Caco-2 (cell line): Measurements from ENCODE around the gene NACA2. TPM values are rescaled to one million over a fixed set of nuclear protein-coding genes. Genes with fewer than 3 reads are reported as not detected.
"Not testable (repeated sequence)": the region's sequence is repeated elsewhere in the genome, so short reads cannot be mapped to it uniquely, and the experiment has no call there.

Experiments used
- BruUV-seq: library from RNA; stranded (reverse); fragments of 400-500 nt; replicated peaks from 2 replicates; lab custom pipeline; 2021; lab: Mats Ljungman, UMichigan
- CTCF ChIA-PET: fragments of 300-600 bp; sonication (Branson Sonifier 250); formaldehyde crosslinking; loops from one replicate; lab custom pipeline; 2022; ENCODE audit warnings: antibody characterized with exemption; lab: Charles Lee
- POLR2A ChIA-PET: fragments of 300-600 bp; sonication (Branson Sonifier 250); formaldehyde crosslinking; loops from one replicate; lab custom pipeline; 2022; ENCODE audit warnings: antibody characterized with exemption; lab: Charles Lee
- DNase-seq, 2 experiments: peaks; one replicate each; pipeline versions ENCODE4 v3.0.0 to v3.0.0-alpha.2; 2020 to 2022
- H3K27me3 ChIP-seq: replicated peaks from 2 replicates; pipeline ENCODE4 v1.6.0; 2011; ENCODE audit warnings: low read length; ENCODE audit not compliant: control insufficient read depth, insufficient read depth
- H3K36me3 ChIP-seq: 2 replicates; pipeline ENCODE4 v1.5.1; 2011; ENCODE audit warnings: low read length; ENCODE audit not compliant: control insufficient read depth, insufficient read depth
- H3K4me1 ChIP-seq: fragments of 250-450 bp; sonication (Bioruptor Pico); 2 replicates; pipeline ENCODE4 v1.5.1; 2020; ENCODE audit warnings: mild to moderate bottlenecking
- H3K4me3 ChIP-seq: 2 replicates; pipeline ENCODE4 v1.5.1; 2011; ENCODE audit warnings: low read depth, mild to moderate bottlenecking, control low read depth, low read length
- H3K9me3 ChIP-seq: fragments of 250-450 bp; sonication (Bioruptor Pico); 2 replicates; pipeline ENCODE4 v1.5.1; 2020; ENCODE audit warnings: mild to moderate bottlenecking, moderate library complexity
- H3K27ac Mint-ChIP-seq: one replicate; pipeline ENCODE4 v1.8.0; 2022; ENCODE audit warnings: mixed read lengths; ENCODE audit not compliant: unreplicated experiment
- H3K27me3 Mint-ChIP-seq: one replicate; pipeline ENCODE4 v1.8.0; 2022; ENCODE audit warnings: mixed read lengths; ENCODE audit not compliant: insufficient read depth, unreplicated experiment
- H3K36me3 Mint-ChIP-seq: one replicate; pipeline ENCODE4 v1.8.0; 2022; ENCODE audit warnings: mild to moderate bottlenecking, mixed read lengths; ENCODE audit not compliant: insufficient read depth, unreplicated experiment
- H3K4me1 Mint-ChIP-seq: one replicate; pipeline ENCODE4 v1.8.0; 2022; ENCODE audit warnings: low read depth, mixed read lengths; ENCODE audit not compliant: unreplicated experiment
- H3K4me3 Mint-ChIP-seq: one replicate; pipeline ENCODE4 v1.8.0; 2022; ENCODE audit warnings: mild to moderate bottlenecking, moderate library complexity, mixed read lengths; ENCODE audit not compliant: unreplicated experiment
- H3K9me3 Mint-ChIP-seq: one replicate; pipeline ENCODE4 v1.8.0; 2022; ENCODE audit warnings: mixed read lengths; ENCODE audit not compliant: unreplicated experiment
- intact Hi-C: fragments of 100-400 bp; cut with micrococcal nuclease; formaldehyde crosslinking; loops from one replicate; pipeline ENCODE4 v1.10.0; 2022; ENCODE audit not compliant: unreplicated experiment
- total RNA-seq: library from RNA; stranded (reverse); gene quantifications from 2 replicates; pipeline ENCODE4 v1.2.3, GENCODE V29; 2022
- TF ChIP-seq, protein P1 (sequence below), 2 experiments: fragments of 200-600 bp in 1 of 2; IDR thresholded peaks; 1 replicate in 1 of 2; 2 replicates in 1 of 2; pipeline versions ENCODE4 v1.5.1 to v1.8.0; 2011 to 2022; ENCODE audit warnings: antibody characterized with exemption in 1 of 2, control low read depth in 1 of 2, inconsistent platforms in 1 of 2, low read depth in 1 of 2, low read length in 1 of 2, mild to moderate bottlenecking in 1 of 2, moderate library complexity in 1 of 2; ENCODE audit not compliant: insufficient read depth in 1 of 2, severe bottlenecking in 1 of 2, unreplicated experiment in 1 of 2

Gene NACA2
- total RNA-seq, 1 experiment from 2014 or later = not detected

- CTCF ChIA-PET = no interaction called here
- TF ChIP-seq, protein P1, sequence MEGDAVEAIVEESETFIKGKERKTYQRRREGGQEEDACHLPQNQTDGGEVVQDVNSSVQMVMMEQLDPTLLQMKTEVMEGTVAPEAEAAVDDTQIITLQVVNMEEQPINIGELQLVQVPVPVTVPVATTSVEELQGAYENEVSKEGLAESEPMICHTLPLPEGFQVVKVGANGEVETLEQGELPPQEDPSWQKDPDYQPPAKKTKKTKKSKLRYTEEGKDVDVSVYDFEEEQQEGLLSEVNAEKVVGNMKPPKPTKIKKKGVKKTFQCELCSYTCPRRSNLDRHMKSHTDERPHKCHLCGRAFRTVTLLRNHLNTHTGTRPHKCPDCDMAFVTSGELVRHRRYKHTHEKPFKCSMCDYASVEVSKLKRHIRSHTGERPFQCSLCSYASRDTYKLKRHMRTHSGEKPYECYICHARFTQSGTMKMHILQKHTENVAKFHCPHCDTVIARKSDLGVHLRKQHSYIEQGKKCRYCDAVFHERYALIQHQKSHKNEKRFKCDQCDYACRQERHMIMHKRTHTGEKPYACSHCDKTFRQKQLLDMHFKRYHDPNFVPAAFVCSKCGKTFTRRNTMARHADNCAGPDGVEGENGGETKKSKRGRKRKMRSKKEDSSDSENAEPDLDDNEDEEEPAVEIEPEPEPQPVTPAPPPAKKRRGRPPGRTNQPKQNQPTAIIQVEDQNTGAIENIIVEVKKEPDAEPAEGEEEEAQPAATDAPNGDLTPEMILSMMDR (IDR thresholded peaks at IDR 0.05; ENCODE audit: insufficient read depth in 1 of 2, low read depth in 1 of 2, low read length in 1 of 2, severe bottlenecking in 1 of 2, unreplicated experiment in 1 of 2) = no peak
- H3K4me3 ChIP-seq = no peak overlapping the region
These were observed 41.8 kb upstream of the NACA2 start for GRCh38 chr17:61632826-61633225.

DNA sequence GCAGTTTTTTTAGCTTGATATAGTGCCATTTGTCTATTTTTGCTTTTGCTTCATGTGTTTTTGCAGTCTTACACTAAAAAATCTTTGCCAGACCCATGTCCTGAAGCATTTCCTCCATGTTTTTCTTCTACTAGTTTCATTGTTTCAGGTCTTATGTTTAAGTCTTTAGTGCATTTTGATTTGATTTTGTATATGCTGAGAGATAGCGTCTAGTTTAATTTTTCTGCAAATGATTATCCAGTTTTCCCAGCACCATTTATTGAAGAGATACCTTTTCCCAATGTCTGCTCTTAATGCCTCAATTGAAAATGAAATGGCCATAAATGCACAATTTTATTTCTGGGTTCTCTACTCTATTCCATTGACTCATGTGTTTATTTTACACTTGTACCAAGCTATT, 40.8 kb upstream of the NACA2 start:
- intact Hi-C loops = no loop called here
- ChIA-PET POLR2A (no interaction called here), CTCF (no interaction called here)
- no TSS peak for BruUV-seq
- no peaks in the 10 kb centered on the region for H3K4me1 ChIP-seq
- DNase-seq = no peak
- no peaks in the 10 kb centered on the region for H3K36me3 ChIP-seq
- TF ChIP-seq, protein P1 (IDR thresholded peaks at IDR 0.05; ENCODE audit: insufficient read depth in 1 of 2, low read depth in 1 of 2, low read length in 1 of 2, severe bottlenecking in 1 of 2, unreplicated experiment in 1 of 2) = no peak
- H3K27me3 ChIP-seq = no peaks in the 10 kb centered on the region
- no peaks in the 10 kb centered on the region; the same call in 1 of the 2 replicates for H3K9me3 ChIP-seq
- Mint-ChIP-seq H3K4me3 (no peak overlapping the region), H3K27me3 (peaks cover 26% of the 10 kb centered on the region), H3K27ac (no peak overlapping the region), H3K4me1 (no peaks in the 10 kb centered on the region), H3K36me3 (no peaks in the 10 kb centered on the region), H3K9me3 (no peaks in the 10 kb centered on the region)
- no peak overlapping the region for H3K4me3 ChIP-seq

More at GRCh38 chr17:61632826-61633225, 41.8 kb upstream of the NACA2 start:
- POLR2A ChIA-PET = no interaction called here
- no peaks in the 10 kb centered on the region for H3K36me3 Mint-ChIP-seq
- H3K4me1 Mint-ChIP-seq = no peaks in the 10 kb centered on the region
- H3K9me3 Mint-ChIP-seq = no peaks in the 10 kb centered on the region
- DNase-seq = no peak
- no peak overlapping the region for H3K27ac Mint-ChIP-seq
- H3K36me3 ChIP-seq = no peaks in the 10 kb centered on the region
- peaks cover 25% of the 10 kb centered on the region for H3K27me3 Mint-ChIP-seq
- H3K4me3 Mint-ChIP-seq = no peak overlapping the region
- intact Hi-C loops = no loop called here
- no TSS peak for BruUV-seq
- H3K27me3 ChIP-seq = no peaks in the 10 kb centered on the region
- no peaks in the 10 kb centered on the region for H3K4me1 ChIP-seq
- no peaks in the 10 kb centered on the region; the same call in 1 of the 2 replicates for H3K9me3 ChIP-seq

GRCh38 chr17:61628158-61628557, 37.1 kb upstream of the NACA2 start:
- POLR2A ChIA-PET, H3K27me3 ChIP-seq, H3K36me3 ChIP-seq, BruUV-seq, H3K4me3 Mint-ChIP-seq, H3K4me1 Mint-ChIP-seq, CTCF ChIA-PET, H3K36me3 Mint-ChIP-seq, H3K9me3 ChIP-seq, H3K4me3 ChIP-seq, DNase-seq, H3K27ac Mint-ChIP-seq, intact Hi-C loops, H3K4me1 ChIP-seq, H3K9me3 Mint-ChIP-seq: not testable (repeated sequence)
- peaks cover 20% of the 10 kb centered on the region for H3K27me3 Mint-ChIP-seq

DNA sequence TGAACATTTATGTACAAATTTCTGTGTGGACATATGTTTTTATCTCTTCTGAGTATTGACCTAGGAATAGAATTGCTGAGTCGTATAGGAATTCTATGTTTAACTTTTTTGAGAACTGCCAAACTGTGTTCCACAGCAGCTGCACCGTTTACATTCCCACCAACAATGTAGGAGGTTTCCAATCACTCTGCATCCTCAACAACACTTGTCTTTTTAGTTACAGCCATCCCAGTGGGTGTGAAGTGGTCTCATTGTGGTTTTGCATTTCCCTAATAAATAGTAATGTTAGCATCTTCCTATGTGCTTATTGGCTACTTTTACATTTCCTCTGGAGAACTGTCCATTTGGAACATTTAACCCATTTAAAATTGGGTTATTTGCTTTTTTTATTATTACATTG, 36.6 kb upstream of the NACA2 start:
- BruUV-seq = no TSS peak

More for the DNA sequence above, 36.6 kb upstream of the NACA2 start:
- Mint-ChIP-seq H3K27ac (no peak overlapping the region), H3K36me3 (no peaks in the 10 kb centered on the region), H3K9me3 (no peaks in the 10 kb centered on the region), H3K4me3 (no peak overlapping the region), H3K4me1 (no peaks in the 10 kb centered on the region), H3K27me3 (peaks cover 16% of the 10 kb centered on the region)
- TF ChIP-seq, protein P1 (IDR thresholded peaks at IDR 0.05; ENCODE audit: insufficient read depth in 1 of 2, low read depth in 1 of 2, low read length in 1 of 2, severe bottlenecking in 1 of 2, unreplicated experiment in 1 of 2) = no peak
- H3K4me1 ChIP-seq = no peaks in the 10 kb centered on the region
- no peak overlapping the region for H3K4me3 ChIP-seq
- H3K27me3 ChIP-seq = no peaks in the 10 kb centered on the region
- DNase-seq = no peak
- POLR2A ChIA-PET = no interaction called here
- H3K9me3 ChIP-seq = peaks cover 2% of the 10 kb centered on the region; the same call in 1 of the 2 replicates
- intact Hi-C loops = no loop called here
- H3K36me3 ChIP-seq = no peaks in the 10 kb centered on the region
- CTCF ChIA-PET = no interaction called here
